Muscle of back (tissue), 11 donors: ENCODE measurements around the gene COL5A1. TPM values are rescaled to one million over a fixed set of nuclear protein-coding genes. Genes with fewer than 3 reads are reported as not detected.
A peak's percentile ranks its signal among the peaks of the same experiment; 100 is the strongest.

Experiments used
- DNase-seq, 3 donors: peaks; one replicate each; pipeline versions ENCODE4 v3.0.0 to v3.0.0-alpha.2; 2013
- polyA plus RNA-seq, 10 donors: library from polyadenylated mRNA; unstranded; fragments of 120-200 nt; gene quantifications; one replicate each; pipeline ENCODE4 v1.2.1, GENCODE V29; 2013; ENCODE audit not compliant: insufficient read length in 10 of 10

The COL5A1 gene
- polyA plus RNA-seq, 10 donors, result 413 to 997 (median 534) TPM

DNA sequence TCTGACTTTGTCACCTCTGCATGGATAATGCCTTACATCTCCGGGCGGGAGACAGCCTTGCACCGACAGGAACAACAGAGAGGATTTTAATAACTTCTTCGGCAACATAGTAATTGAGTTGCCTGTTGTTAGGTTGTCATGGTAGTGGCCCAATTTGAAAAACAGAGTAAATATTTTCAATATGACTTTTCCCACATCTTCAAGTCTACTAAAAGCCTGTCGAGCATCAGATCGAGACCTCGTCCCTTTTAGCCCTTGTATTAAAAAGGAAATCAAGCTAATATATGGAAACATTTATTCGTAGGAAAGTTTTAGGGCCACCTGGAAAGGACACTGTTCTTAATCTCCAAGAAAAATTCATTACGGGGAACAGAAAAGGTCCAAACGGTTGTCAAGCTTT, 168.2 kb downstream of the COL5A1 start:
- peak; percentile 51 to 75 (median 63) for DNase-seq

DNA sequence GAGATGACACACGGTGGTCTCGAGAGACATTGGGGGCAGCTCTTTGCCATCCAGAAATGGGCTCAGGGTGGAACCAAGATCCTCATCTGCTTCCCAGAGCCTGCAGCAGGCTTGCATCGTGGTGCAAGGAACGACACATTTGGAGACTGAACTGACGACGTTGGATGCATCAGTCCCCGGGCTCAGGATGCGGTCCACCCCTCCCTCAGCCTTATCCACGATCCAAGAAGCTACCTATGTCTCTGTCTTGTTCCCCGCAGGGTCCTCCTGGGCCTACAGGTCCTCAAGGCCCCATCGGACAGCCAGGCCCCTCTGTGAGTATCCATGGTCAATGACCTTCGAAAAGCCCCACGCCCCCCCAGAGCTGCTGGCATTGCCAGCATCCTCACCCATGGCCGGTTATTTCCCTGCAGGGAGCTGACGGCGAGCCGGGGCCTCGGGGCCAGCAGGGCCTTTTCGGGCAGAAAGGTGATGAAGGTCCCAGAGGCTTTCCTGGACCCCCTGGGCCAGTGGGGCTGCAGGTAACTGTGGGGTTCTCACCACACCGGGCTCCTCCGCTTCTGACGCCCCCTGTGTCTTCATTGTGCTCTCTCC, 169.6 kb downstream of the COL5A1 start:
- DNase-seq, result no peak

DNA sequence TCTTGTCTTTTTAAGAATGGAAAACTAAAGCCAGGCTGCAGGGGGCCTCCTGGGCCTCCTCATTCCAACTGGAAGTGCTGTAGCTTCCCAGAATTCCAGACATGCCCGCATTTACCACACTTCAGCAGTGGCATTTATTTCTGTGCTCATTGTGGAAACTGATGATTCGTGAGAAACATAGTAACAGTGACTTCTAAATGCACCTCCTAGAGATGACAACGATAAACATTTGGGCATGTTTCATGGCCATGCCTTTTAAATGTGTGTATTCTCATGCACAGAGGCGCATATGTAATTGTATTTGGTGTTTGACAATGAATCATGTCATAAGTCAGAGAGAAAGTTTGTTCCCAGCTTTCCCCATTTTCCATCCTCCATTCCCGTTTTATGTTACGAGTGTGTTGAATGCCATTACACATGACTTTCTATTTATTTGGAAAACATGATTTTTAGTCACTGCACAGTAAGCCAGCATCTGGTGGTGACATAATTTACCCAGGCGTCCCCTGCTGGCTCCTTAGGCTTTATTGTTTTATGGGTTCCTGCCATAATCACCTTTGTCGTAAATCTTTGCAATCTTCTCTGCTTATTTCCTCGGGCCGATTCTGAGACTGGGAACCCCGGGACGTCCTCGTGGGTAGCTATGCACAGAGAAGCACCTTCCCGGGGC, 170.2 kb downstream of the COL5A1 start:
- peak; percentile 71 to 92 (median 86) for DNase-seq

DNA sequence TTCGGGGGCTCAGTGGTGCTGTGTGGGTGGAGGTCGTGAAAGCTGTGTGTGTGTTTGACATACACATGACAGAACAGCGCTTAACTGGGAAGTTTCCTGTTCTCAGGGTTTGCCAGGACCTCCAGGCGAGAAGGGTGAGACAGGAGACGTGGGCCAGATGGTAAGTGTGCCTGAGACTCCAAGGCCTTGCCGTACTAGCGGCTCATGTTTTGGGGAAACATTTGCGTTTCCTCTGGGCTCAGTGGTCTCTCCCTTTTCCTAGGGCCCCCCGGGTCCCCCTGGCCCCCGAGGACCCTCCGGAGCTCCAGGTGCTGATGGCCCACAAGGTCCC, 170.7 kb downstream of the COL5A1 start:
- no peak for DNase-seq

DNA sequence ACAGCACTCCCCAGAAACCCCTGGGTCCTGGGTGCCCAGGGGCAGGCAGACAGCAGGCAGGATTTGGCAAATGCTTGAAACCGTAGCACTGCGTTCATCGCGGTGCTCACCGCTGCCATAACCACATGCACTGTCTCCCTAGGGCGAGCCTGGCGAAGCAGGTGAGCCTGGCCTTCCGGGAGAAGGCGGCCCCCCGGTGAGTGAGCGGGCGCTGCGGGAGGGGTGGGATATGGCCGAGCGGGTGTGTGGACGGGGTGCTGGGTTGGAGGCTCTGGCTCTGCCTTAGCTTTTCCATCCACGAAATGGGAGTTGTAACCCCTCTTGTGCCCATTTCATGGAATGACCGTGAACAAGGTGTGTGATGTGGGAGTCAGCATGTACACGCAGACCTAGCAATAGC, 172.2 kb downstream of the COL5A1 start:
- DNase-seq, result no peak

DNA sequence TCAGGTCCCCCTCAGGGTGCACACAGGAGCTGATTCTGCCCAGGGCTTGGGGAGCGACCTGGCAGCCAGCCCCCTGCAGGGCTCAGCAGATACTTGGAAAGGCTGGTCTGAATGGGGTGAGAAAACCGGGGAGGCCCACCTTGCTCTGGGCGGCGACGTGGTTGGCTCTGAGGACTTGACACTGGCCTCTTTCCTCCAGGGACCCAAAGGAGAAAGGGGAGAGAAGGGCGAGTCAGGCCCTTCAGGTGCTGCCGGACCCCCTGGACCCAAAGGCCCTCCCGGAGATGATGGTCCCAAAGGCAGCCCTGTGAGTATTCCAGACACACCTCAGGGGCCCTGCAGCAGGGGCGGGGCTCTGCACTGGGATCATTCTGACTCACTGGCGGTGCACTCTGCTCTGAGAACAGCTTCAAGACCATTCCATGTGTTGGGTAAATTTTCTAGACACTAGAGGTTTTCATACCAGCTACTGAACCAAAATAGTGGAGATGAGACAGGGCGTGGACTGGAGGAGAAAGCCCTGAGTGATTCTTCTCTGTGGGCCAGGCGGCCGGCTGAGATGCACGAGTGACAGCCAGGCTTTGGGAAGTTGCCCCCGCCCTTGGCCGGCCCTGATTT, 173.1 kb downstream of the COL5A1 start:
- no peak for DNase-seq

DNA sequence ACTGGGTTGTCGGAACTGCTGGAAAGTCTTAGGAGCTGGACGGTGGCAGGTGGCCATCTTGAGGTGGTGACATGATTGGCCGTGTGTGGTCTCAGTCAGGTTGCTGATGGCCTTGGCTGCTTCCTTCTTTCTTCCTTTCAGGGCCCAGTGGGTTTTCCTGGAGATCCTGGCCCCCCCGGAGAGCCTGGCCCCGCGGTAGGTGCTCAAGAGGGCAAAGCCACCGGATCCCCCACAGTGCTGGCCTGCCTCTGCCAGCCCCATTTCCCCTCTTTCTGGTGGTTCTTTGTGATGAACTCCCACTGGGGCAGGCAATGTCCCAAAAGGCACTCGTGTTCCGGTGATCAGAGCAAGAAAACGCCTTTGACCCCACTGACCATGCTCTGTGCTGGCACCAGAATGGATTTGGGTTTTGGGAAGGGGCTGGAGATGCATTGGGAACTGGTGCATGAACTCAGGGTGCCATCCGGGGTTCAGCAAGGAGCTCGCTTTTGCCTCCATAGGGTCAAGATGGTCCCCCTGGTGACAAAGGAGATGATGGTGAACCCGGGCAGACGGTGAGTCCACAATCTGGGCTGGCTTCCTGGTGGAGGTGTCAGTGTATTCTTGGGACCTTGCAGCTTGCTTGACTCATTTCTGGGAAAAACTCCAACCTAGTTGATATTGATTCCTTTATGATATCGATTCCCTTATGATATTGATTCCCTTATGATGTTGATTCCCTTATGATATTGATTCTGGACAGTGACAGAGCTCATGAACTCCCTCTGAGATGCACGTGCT, 174.0 kb downstream of the COL5A1 start:
- DNase-seq, result no peak

DNA sequence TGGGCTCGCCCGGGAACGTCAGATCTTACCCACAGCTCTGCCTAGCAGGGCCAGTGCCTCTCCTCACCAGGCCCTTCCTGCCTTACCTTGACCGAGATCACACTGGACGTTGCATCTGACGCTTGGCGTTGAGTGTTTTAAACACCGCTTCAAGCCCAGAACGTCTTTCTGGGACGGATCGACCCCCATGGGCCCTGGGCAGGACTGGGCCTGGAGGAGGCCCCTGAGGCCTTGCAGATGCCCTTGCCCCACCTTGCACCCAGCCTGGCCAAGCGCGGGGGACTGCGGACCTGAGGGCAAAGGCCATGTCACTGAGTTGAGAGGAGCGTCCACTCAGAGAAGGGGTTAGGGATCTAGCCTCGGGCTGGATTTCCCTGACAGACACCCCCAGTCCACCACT, 174.7 kb downstream of the COL5A1 start:
- DNase-seq, result no peak

DNA sequence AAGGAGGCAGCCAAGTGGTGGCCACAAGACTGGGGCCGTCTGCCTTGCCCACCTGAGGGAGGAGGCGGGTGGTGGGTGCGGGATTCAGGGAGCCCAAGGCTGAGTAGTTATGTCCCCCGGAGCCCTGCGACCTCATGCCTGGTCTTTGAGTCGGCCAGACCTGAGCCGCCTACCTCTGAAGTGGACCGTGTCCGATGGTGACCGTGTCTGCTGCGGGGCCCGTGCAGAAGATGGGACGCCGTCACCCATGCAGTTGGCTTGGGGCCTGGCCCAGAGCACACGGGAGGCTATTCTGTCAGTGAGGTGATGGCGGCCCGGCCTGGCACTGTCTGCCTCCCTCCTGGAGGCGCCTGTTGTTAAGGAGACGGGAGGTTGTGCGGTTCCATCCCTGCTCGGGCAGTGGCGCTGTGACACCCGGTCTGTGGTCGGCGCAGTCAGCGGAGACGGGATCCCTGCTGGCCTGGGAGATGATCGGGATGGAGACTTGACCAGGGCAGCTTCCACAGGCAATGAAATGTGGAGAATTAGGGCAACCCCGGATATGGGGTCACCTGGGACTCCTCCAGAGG, 176.5 kb downstream of the COL5A1 start:
- no peak for DNase-seq

DNA sequence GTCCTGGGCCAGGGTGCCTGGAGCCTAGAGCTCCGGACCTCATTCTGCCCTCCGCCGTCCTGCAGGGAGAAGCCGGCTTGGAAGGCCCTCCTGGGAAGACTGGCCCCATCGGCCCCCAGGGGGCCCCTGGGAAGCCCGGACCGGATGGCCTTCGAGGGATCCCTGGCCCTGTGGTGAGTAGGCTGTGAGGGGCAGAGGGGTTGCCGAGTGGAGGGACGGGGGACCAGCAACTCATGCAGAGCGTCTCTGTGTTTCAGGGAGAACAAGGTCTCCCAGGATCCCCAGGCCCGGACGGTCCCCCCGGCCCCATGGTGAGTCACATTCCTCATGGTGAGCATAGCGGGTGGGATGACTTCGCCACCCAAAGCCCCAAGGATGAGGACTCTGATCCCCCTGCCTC, 177.0 kb downstream of the COL5A1 start:
- no peak for DNase-seq

DNA sequence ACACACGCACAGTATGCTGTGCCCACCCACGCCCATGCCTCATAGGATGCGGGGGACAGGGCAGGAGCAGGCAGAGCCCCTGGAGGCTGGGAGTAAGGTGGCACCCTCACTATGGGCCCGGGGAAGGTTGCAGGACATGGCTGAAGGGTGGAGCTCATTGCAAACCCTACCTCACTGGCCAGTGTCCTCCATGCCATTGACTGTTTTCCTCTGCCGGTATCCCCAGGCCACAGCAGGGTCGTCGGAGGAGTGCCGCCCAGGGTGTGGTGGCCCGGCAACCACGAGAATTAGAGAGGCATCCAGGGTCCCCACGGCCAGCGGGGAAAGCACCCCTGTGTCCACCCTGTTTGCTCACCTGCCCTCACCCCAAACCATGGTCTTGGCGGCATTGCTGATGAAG, 179.3 kb downstream of the COL5A1 start:
- DNase-seq, result no peak

DNA sequence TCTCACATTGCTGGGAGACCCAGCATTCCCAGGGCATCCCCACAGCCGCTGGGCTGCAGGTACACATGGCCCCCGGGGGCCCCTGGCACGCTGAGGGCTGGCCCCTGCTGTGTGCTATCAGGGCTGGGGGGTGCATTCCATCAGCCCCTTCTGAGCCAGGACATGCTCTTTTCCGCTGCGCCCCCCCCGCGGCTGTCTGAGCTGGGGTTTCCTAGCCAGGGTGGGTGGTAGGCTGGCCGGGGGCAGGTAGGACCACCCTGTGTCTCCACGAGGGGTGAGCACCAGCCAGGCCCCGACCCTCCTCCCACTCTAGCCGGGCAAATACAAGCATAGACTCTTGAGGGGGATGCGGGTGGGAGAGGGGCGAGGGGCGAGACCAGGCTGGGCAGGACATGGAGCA, 180.9 kb downstream of the COL5A1 start:
- no peak for DNase-seq

DNA sequence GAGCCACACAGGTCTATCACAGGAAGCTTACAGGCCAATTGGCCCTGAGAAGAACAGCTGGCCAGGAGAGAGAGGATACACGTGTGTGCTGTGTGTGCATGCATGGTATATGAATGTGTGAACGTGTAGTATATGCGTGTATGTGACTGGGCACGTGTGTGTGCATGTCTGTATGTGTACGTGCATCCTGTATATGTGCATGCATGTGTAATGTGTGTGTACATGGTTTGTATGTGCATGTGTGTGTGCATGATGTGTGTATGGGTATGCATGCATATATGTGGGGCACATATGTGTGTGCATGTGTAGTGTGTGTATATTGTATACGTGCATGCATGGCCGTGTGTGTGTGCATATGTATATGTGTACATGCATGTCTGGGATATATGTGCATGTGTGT, 182.0 kb downstream of the COL5A1 start:
- no peak for DNase-seq

DNA sequence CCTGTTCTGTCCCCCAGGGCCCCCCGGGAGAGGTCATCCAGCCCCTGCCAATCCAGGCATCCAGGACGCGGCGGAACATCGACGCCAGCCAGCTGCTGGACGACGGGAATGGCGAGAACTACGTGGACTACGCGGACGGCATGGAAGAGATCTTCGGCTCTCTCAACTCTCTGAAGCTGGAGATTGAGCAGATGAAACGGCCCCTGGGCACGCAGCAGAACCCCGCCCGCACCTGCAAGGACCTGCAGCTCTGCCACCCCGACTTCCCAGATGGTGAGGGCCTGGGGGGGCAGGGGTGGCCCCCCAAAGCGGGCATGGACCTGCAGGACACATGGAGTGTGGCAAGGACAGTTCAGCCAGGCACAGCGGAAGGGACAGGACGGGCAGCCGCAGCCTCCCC, 183.0 kb downstream of the COL5A1 start:
- no peak for DNase-seq

DNA sequence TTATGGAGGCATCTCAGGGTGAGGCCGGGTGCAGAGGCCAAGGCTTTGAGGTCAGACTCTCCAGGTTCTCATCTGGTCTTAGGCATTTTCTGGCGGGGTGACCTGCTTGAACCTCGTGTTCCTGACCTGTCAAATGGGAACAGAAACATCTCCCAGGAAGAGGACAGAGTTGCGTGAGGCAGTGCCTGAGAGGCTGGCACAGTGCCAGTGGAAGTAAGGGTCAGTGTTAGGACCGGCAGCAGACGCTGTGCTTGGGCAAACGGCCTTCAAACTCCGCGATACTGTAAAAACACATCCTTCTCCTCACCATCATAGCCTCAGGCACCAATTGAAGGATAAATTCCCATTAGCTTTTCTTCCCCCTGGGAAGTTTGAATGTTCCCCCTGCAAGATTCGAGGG, 183.4 kb downstream of the COL5A1 start:
- no peak for DNase-seq

DNA sequence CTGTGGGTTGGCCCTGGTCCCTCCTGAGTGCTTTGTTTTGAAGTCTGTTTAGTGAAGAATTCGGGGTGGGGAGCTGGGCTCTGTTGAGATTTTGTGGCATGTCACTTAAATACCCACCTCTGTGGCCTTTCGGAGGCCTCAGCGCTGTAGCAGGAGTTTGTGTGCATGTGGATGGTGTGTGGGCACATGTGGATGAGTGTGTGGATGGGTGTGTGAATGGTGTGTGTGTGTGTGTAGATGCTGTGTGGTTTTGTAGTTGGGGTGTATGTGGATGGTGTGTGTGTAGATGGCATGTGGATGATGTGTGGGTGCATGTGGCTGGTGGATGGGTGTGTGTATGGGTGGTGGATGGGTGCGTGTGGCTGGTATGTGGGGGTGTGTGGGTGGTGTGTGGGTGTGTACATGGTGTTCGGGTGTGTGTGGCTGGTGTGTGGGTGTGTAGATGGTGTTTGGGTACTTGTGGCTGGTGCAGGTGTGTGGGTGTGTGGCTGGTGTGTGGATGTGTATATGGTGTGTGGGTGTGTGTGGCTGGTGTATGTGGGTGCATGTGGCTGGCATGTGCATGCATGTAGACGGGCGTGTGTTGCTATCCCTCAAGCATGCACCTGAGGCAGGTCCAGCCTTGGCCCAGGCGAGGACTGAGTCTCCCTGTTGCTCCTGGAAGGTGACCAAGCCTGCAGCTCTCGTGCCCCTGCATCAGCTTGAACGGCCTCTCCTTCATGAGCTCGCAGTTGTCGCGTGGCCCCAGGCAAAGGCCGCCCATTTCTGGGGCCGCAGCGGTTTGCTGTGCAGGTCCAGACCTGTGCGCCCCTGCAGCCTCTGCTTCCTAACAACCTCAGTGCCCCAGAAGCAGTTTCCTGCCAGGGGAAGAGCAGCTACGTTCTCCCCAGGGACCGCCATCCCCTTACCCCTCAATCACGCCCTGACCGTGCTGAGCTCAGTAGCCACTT, 185.0 kb downstream of the COL5A1 start:
- DNase-seq, result no peak

DNA sequence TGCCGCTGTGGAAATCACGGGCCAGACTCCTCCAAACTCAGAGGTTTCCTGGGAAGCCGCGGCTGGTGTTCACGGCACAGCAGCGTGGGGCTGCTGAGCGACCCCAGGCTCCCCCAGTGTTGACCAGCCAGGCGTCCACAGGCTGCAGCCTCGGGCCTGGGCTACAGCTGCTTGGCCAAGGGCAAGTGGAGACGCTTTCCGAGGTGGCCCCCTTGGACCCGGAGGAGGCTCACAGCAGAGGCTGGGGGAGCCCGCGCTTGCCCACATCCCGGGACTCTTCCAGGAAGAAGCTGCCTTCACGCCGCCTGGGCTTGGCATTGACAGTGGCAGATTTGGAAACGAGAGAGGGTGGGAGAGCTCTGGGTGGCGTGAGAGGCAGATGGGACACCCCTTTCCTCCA, 186.0 kb downstream of the COL5A1 start:
- no peak for DNase-seq

DNA sequence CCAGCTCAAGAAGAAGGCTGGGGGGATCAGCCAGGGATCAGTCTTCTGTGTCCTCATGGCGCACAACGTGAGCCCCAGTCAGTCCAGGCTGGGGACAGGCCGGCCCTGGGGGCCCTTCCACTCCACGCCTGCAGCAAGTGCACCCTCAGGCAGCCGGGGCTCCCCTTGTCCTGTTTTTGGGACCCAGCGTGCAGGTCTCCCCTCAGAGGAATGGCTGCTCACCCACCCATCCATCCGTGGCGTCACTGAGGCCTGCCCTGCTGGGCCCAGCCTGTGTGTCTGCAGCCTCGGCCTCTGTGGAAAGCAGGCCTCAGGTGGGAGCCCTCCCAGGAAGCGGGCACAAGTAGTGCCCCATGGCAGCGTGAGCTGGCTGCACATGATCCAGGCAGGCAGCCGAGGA, 186.4 kb downstream of the COL5A1 start:
- no peak for DNase-seq

DNA sequence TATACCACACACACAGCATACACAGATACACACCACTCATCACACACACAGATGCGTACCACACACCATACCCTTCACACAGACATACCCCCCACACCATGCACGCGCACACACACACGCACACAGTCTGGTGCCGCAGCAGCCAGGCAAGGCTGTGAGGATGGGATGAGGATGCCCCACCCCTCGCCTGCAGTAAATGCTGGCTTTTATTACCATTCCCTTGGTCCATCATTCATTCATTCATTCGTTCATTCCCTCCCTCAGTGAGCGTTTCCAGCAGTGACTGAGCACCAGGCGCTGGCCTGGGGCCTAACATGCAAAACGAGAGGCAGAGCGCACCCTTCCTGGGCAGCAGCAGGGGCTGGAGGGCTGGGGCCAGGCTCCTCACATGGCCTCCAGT, 187.3 kb downstream of the COL5A1 start:
- no peak for DNase-seq

DNA sequence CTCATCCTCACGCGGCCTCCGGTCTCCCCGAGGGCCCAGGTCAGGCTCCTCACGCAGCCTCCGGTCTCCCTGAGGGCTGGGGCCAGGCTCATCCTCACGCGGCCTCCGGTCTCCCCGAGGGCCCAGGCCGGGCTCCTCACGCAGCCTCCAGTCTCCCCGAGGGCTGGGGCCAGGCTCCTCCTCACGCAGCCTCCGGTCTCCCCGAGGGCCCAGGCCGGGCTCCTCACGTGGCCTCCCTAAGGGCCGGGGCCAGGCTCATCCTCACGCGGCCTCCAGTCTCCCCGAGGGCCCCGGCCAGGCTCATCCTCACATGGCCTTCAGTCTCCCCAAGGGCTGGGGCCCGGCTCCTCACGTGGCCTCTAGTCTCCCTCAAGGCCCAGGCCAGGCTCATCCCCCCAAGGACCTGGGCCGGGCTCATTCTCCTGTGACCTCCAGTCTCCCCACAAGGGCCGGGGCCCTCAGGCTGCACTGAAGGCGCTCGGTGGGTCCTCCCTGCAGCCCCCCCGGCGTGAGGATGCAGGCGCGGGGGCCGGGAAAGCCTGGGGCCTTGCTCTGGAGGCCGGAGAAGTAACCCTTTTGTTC, 187.8 kb downstream of the COL5A1 start:
- DNase-seq, result no peak

DNA sequence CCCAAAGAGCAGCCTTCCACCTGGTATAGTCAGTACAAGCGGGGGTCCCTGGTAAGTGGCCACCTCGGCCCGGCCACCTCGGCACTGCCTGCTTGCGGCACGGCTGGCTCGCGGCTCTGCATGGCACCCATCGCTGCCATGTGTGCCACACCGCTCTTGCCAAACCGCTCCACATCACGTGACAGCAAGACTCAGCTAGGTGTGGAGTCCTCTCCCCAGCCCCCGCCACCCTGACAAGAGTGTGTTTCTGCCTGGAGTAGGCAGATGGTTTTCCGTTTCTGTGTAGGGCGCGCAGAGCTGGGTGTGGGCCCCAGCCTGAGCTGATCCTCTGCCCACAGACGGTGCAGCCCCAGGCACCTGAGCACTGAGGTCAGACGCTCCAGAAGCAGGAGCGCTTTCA, 188.5 kb downstream of the COL5A1 start:
- no peak for DNase-seq
